SK-N-SH (cell line): ENCODE measurements around the gene BCL7C.
A peak's percentile ranks its signal among the peaks of the same experiment; 100 is the strongest.

Experiments
- CTCF ChIP-seq: fragments of 200-600 bp; sonication (generic); IDR thresholded peaks from 2 replicates; pipeline ENCODE4 v1.6.1; 2017; ENCODE audit warnings: antibody characterized with exemption, mild to moderate bottlenecking, moderate library complexity
- EP300 ChIP-seq, 2 experiments: IDR thresholded peaks; 2 replicates each; pipeline versions ENCODE4 v1.4.0 to v1.6.1; 2012; ENCODE audit warnings: borderline replicate concordance in 1 of 2, low read depth in 1 of 2, low read length in 1 of 2
- JUND ChIP-seq: IDR thresholded peaks from 2 replicates; pipeline ENCODE4 v1.4.0; 2012
- REST ChIP-seq: IDR thresholded peaks from 2 replicates; pipeline ENCODE4 v1.6.1; 2012; ENCODE audit warnings: mild to moderate bottlenecking, low read depth, low read length, moderate library complexity
- SIN3A ChIP-seq: IDR thresholded peaks from 2 replicates; pipeline ENCODE4 v1.6.1; 2012; ENCODE audit warnings: low read depth, mild to moderate bottlenecking, low read length, moderate library complexity, borderline replicate concordance

- peak; percentile 83 for TF ChIP-seq CTCF
- no peak for TF ChIP-seq EP300 (IDR thresholded peaks at IDR 0.05; ENCODE audit: borderline replicate concordance in 1 of 2, low read depth in 1 of 2, low read length in 1 of 2)
- no peak for TF ChIP-seq JUND
- TF ChIP-seq REST = no peak
- TF ChIP-seq SIN3A = no peak
Observed at GRCh38 chr16:30941600-30942425, 47.9 kb upstream of the BCL7C start.
